AG10803 (cell line): ENCODE data around the gene VAV2.
"Not testable (repeated sequence)": the region's sequence is repeated elsewhere in the genome, so short reads cannot be mapped to it uniquely, and the experiment has no call there.

Experiments
- DNase-seq: peaks from one replicate; pipeline ENCODE4 v3.0.0; 2010; ENCODE audit warnings: low read depth
- H3K4me3 ChIP-seq: 2 replicates; pipeline ENCODE4 v1.5.1; 2011; ENCODE audit warnings: mild to moderate bottlenecking, low read length, control low read depth
- TF ChIP-seq, protein P1 (sequence below): conservative IDR thresholded peaks from 2 replicates; pipeline ENCODE4 v1.5.1; 2011; ENCODE audit warnings: mild to moderate bottlenecking, low read length, control low read depth, inconsistent platforms

VAV2 gene

DNA sequence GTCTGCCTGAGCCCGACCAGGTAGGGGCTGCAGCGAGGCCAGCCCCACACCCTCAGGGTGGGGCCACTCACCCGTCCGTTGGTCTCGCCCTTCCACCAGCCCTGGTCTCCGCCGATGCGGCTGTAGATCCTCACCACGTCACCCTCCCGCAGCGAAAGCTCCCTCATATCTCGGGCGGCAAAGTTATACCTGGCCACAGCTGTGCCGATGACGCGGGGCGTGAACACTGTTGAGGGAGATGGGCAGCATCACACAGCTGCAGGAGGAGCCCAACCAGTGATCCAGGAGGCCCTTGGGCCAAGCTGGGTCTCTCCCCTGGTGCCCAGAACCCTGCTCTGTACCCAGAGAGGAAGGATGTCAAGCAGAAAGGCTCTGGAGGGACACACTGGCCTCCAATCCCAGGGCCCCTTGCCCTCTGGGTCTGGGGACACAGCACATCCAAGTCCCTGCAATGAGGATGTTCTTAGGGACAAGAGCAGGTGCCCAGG lies 223.7 kb downstream of the VAV2 start:
- DNase-seq: no peak
- TF ChIP-seq, protein P1, sequence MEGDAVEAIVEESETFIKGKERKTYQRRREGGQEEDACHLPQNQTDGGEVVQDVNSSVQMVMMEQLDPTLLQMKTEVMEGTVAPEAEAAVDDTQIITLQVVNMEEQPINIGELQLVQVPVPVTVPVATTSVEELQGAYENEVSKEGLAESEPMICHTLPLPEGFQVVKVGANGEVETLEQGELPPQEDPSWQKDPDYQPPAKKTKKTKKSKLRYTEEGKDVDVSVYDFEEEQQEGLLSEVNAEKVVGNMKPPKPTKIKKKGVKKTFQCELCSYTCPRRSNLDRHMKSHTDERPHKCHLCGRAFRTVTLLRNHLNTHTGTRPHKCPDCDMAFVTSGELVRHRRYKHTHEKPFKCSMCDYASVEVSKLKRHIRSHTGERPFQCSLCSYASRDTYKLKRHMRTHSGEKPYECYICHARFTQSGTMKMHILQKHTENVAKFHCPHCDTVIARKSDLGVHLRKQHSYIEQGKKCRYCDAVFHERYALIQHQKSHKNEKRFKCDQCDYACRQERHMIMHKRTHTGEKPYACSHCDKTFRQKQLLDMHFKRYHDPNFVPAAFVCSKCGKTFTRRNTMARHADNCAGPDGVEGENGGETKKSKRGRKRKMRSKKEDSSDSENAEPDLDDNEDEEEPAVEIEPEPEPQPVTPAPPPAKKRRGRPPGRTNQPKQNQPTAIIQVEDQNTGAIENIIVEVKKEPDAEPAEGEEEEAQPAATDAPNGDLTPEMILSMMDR: no peak
- no peak overlapping the region for H3K4me3 ChIP-seq

DNA sequence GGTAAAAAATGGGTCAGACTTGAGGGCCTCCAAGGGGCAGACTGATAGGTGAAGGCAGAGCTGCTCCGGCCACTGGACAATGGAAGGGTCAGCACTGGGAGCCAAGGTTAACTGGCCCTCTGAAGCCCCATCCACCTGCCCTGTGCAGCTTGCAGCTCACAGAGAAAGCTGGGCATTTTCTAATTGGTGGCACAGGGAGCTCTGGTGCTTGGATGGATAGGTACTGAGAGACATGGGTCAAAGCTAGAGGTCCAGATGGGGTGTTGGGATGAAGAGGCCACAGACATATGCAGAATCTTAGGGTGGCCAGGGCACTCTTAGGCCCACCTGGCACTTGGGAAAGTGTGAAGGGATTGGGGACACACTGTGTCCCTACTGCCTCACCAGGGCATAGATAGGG lies 224.5 kb downstream of the VAV2 start:
- no peak overlapping the region for H3K4me3 ChIP-seq
- DNase-seq: no peak
- TF ChIP-seq, protein P1: no peak

DNA sequence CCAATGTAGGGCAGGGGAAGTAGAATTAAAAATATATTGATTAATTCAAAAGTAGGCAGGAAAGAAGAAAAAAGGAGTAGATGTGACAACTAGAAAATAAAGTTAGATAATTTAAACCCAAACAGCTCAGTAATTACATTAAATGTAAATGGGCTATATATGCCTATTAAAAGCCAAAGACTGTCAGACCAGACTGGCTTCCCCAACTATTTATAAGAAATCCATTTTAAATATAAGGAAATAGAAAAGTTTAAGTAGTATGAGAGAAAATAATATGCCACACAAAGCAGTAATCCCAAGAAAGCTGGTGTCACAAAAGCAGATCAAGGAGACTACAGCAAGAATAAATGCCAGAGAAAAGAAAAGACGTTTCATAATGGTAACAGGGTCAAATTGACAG lies 225.1 kb downstream of the VAV2 start:
- H3K4me3 ChIP-seq: no peak overlapping the region
- no peak for DNase-seq
- TF ChIP-seq, protein P1: no peak

DNA sequence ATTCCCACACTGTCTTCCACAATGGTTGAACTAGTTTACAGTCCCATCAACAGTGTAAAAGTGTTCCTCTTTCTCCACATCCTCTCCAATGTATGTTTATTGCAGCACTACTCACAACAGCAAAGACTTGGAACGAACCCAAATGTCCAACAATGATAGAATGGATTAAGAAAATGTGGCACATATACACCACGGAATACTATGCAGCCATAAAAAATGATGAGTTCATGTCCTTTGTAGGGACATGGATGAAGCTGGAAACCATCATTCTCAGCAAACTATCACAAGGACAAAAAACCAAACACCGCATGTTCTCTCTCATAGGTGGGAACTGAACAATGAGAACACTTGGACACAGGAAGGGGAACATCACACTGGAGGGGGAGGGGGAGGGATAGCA lies 225.9 kb downstream of the VAV2 start:
- not testable (repeated sequence) for DNase-seq, H3K4me3 ChIP-seq

DNA sequence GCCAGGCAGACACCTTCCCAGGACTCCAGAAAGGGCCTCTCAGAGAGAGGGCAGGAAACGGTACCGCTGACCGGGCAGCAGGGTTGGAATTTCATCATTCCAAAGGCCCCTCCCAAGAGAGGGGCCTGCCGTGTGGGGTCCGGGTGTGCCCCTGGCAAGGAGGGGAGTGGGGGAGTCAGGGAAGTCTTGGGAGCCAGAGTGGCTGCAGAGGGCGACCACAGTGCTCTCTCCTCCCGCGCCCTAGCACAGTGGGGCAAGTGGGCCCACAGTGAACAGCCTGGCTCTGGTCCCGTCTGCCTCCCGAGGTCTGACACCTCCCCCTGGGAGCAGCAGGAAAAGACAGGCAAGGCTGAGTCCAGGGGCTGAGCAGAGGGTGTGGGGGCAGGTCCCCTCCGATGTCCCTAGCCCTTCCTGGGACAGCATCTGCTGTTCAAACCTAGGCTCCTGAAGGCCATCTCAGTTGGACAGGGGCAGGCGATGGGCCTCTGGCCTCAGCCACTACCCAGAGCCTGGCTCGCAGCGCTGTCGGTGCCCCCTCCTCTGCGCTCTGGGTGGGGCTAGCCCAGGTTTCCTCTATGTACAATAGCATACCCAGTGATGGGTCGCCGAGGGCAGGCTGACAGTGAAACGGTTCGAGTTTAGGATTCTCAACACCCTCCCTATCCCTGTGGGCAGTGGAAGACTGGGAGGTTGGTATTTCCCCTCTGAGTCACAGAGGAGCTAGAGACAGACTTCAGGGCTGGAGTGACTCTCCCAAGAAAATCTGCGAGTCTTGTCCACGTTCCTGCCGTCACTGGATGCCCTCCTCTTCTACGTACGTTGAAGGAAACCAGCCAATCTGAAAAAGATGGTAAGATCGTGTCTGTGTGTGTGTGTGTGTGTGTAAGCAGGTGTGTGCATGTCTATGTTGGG lies 228.6 kb downstream of the VAV2 start:
- peak; percentile 6 for DNase-seq
- TF ChIP-seq, protein P1: no peak
- no peak overlapping the region for H3K4me3 ChIP-seq

DNA sequence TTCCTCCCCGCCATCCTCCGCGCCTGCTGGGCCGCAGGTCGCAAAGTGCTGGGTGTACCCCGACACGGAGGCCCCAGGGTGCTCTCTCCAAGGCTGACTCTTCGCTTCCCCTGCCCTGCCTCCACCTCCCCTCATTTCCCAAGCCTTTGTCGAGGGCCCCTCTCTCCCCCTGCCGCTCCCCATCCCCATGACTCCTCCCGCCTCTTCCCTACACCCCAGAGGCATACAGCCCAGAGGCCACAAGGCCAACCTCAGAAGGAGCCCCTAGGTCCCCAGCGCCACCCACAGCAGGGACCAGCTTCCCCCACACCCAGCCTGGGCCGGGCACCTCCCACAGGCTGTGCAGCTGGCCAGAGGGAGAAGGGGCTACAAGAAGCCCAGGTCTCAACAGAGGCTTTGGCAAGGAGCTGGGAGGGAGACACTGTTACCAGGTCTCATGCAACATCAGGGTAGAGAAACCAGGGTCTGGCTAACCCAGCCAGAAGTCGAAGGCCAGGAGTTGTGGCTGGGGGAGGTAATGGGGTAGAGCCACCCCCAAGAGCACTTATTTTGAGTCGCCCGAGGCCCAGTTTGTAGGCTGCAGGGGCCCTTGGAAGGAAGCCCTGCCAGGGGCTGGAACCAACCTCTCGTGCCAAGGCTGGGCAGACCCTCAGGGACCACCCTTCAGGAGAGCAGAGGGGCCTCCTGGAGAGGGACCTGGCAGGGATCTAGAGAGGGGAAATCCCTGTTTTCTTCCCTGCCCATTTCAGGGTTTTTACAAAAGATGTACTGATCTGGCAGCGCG lies 229.4 kb downstream of the VAV2 start:
- TF ChIP-seq, protein P1: no peak
- H3K4me3 ChIP-seq: no peak overlapping the region
- DNase-seq: no peak

DNA sequence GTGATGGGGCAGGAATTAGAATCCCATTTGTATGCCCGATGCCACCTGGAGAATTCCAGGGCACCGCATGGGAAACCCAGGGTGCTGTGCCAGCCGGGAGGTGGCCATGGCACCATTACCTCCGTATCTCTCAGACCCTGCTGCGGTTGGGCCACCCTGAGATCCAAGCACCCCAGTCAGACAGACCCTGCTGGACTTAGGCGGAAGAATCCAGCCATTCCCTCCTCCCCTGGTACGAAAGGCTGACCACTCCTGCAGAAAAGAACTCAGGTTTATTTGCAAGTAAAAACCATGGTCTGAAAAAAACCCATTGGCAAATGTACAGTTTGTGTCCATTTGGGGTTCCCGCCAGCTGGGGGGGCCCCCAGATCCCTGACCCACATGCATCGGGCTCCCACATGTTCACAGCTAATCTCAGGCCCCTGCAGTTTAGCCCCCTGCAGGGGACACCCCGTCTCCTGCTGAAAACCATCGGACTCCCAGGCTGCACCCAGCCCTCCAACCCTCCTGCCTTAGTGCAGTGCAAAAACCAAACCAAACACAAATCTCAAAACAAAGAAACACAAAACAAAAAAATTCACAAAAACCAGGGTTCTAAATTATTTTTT lies 230.4 kb downstream of the VAV2 start:
- no peak overlapping the region for H3K4me3 ChIP-seq
- TF ChIP-seq, protein P1: no peak
- no peak for DNase-seq
